Skeletal muscle cell (primary cell): ENCODE data around the gene FRMD3.
"Not testable (repeated sequence)": the region's sequence is repeated elsewhere in the genome, so short reads cannot be mapped to it uniquely, and the experiment has no call there.

Experiments
- DNase-seq: peaks from one replicate; pipeline ENCODE4 v3.0.0-alpha.2; 2010; ENCODE audit warnings: low read depth
- H3K4me3 ChIP-seq: 2 replicates; pipeline ENCODE4 v1.5.1; 2011; ENCODE audit warnings: low read depth, mild to moderate bottlenecking, control low read depth, low read length, moderate library complexity

Gene FRMD3

GRCh38 chr9:83359039-83359438 lies 179.2 kb downstream of the FRMD3 start:
- H3K4me3 ChIP-seq = no peak overlapping the region
- no peak for DNase-seq

DNA sequence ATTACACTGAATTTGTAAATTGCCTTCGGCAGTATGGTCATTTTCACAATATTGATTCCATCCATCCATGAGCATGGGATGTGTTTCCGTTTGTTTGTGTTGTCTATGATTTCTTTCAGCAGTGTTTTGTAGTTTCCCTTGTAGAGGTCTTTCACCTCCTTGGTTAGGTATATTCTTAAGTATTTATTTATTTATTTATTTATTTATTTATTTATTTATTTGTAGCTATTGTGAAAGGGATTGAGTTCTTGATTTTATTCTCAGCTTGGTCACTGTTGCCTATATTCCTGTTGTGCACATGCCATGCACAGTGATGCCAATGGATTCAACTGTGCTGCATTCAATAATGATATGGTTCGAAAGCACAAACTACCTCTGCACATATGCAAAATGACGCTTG lies 179.7 kb downstream of the FRMD3 start:
- not testable (repeated sequence) for DNase-seq

DNA sequence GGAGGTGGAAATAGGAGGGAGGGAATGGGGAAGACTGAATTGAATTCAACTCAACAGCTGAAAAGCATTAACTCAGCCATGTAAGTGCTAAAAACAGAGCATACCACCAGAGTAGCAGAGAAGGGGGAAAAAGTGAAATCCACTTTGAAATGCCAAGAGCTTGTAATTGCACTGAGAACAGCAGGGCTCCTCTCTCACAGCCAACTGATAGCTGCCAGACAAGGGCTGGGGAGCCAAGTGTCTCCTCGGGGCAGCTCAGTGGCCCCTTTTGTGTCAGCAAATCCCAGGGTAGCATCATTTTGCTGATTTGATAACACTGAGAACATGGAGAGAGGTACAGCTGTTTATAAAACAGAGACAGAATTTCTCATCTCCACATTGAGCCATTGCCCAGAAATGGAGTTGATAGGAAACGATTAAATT lies 182.5 kb downstream of the FRMD3 start:
- H3K4me3 ChIP-seq = no peak overlapping the region
- DNase-seq = no peak

More for the DNA sequence above, 179.7 kb downstream of the FRMD3 start:
- not testable (repeated sequence) for H3K4me3 ChIP-seq

- no peak overlapping the region for H3K4me3 ChIP-seq
- peak; percentile 74 for DNase-seq
Observed at GRCh38 chr9:83355024-83355444, 183.2 kb downstream of the FRMD3 start.

GRCh38 chr9:83349031-83349430 lies 189.2 kb downstream of the FRMD3 start:
- no peak for DNase-seq

DNA sequence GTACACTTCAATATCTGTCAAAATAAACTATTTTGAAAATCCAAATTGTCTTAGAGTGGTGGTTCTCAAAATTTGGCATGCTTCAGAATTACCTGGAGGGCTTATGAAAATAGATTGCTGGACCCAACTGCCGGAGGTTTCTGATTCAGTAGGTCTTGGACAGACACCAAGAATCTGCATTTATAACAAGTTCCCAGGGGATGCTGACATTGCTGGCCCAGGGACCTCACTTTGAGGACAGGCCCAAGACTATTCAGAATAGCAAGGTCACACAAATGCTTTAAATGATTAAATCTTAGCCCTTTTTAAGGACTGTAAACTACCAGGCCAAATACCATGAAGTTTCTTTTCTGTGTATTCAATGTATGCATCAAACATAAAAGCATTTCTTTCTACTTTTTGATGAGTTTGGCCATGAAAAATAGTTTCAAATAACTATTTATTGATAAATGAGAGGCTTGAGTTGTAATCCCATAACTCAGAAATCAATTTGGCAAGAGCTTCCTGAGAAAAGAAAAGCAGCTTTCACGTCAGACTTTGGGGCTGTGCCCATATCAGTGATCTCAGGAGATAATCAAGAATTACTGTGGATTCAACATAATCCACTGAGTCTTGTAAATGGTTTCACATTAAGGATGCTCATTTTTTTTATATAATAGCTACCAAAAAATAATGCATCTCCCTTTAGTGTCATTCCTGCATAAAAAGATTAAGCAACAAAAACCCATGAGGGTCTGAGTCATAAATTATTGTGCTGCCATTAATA lies 191.4 kb downstream of the FRMD3 start:
- no peak overlapping the region for H3K4me3 ChIP-seq
- DNase-seq = no peak

More at GRCh38 chr9:83349031-83349430, 189.2 kb downstream of the FRMD3 start:
- H3K4me3 ChIP-seq = no peak overlapping the region

DNA sequence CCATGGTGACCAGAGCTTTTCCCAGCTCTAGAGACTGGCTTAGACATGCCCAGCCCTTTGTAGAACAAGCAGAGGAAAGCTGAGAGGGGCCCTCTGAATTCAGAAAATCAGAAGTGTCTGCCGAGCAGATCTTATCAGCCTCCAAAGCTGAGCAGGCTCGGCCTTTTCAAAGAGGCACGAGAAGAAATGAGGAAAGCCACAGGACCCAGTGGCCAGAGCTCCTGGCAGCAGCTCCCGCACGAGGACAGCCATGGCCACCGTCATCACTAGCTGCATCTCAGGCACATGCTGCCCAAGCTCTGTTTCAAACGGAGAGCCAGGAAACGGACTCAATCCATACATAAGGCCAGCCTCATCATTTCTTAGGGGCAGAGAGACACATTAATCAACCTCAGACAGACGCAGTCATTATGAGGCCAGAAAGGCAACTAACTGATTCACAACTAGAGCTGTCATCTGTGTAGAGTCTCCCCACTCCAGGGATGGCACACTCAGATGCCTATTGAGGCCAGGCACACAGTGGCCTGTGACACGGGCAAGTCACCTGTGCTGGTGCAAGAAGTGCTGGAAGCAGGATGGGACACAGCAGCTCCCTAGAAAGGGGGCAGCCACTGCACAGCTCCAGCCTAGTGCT lies 194.7 kb downstream of the FRMD3 start:
- no peak for DNase-seq
- no peak overlapping the region for H3K4me3 ChIP-seq

GRCh38 chr9:83342731-83343130 lies 195.5 kb downstream of the FRMD3 start:
- no peak for DNase-seq
- no peak overlapping the region for H3K4me3 ChIP-seq

DNA sequence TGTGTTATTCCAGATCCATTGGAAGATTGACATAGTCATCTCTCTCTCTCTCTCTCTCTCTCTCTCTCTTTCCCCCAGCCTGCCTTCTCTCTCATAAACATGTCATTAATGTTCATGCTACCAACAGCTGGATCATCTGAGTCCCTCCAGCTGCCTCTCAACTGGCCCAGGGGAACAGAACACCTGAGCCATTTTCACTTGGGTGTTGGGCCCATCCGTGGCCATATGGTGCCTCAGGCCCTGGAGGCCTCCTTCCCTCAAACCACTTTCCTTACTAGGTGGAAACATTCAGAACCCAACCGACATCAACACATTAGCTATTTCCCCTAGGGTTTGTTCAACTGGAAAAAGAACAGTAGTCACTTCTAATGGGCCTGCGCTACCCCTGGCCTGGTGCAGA lies 196.2 kb downstream of the FRMD3 start:
- no peak overlapping the region for H3K4me3 ChIP-seq
- no peak for DNase-seq

GRCh38 chr9:83340451-83340850 lies 197.8 kb downstream of the FRMD3 start:
- no peak for DNase-seq
- no peak overlapping the region for H3K4me3 ChIP-seq

- no peak overlapping the region for H3K4me3 ChIP-seq
- DNase-seq = no peak
Observed at GRCh38 chr9:83339435-83339834, 198.8 kb downstream of the FRMD3 start.

DNA sequence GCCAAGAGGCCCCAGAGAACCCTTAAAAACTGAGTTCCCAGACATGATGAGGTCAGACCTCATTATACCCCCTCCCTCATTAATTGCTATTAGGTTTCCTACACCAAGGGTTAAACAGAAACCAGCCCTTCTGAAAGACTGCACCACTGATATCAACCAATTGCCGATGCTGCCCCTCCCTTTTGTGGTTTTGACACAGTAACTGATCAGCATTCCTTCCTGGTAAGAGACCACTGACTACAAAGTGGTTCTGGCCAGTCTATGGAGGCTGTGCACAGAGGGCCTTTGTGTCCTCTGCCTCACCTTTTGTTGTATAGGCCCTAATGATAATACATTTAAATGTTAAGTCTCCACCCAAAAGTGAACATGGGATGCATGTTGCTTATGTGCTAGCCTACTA lies 201.5 kb downstream of the FRMD3 start:
- H3K4me3 ChIP-seq = no peak overlapping the region
- no peak for DNase-seq

GRCh38 chr9:83334320-83334719 lies 203.9 kb downstream of the FRMD3 start:
- no peak overlapping the region for H3K4me3 ChIP-seq
- DNase-seq = peak; percentile 54

GRCh38 chr9:83330207-83331196 lies 207.7 kb downstream of the FRMD3 start:
- DNase-seq = no peak
- H3K4me3 ChIP-seq = no peak overlapping the region

DNA sequence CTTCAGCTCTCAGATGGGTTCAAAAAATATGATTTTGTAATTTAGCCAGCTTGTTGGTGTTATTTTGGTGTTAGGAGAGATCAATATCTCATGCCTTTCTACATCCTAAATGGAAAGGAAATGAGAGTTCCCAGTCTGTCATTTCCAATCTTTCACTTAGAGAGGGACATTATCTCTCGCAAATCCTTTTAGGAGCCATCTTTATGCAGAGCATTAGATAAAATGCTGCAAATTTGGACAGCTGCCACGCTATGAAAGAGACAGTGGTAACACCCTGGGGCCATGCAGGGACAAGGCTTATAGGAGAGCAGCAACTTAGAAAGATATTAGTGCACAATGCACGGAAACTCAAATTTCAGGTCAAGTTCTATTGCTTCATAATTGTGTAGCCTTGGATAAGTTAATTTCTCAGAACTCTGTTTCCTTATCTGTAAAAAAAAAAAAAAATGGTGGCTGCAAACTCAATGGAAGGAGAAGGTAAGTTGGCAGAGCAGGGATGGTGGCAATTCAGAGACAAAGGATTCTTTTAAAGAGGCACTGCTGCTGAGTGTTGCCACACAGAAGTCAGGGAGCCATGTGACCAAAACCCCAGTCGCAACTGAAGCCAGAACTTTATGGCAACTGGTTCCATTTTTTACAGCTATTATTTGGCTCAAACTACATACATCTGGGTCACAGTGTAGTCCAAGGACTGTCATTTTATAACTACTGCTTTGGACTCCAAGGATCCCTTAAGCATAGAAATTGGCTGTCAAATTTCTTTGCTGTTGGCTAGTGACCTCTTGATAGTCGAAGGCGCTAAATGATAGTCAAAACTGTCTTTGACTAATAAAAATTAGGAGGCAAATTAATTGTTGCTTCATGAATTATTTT lies 210.2 kb downstream of the FRMD3 start:
- no peak for DNase-seq
- no peak overlapping the region for H3K4me3 ChIP-seq

GRCh38 chr9:83327323-83327722 lies 210.9 kb downstream of the FRMD3 start:
- no peak overlapping the region for H3K4me3 ChIP-seq
- DNase-seq = peak; percentile 19

GRCh38 chr9:83323148-83323547 lies 215.1 kb downstream of the FRMD3 start:
- no peak for DNase-seq
- no peak overlapping the region for H3K4me3 ChIP-seq

DNA sequence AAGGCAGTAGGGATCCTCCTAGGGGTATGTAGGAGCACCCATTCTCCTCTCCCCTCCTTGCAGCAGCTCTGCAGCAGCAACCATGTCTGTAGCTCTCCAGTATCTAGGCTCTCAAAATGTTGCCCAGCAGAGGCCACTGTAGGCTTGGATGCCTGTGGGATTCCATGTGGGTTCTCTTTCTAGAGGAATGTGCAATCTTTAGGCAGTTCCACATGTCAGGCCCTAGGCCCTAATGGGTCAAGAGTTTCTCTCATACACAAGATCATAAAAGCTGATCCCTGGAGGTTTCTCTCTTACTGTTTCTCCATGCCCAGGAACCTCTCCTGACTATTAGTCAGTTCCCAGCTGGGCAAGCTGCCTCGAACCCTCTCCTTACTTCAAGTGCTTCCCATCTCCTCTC lies 215.8 kb downstream of the FRMD3 start:
- no peak for DNase-seq
- no peak overlapping the region for H3K4me3 ChIP-seq

- DNase-seq = no peak
- no peak overlapping the region for H3K4me3 ChIP-seq
Observed at GRCh38 chr9:83317244-83317643, 221.0 kb downstream of the FRMD3 start.
